NCI-H1105 treated with DMSO at 0.1 percent for 48 hours (cell line): ENCODE results near the gene DDRGK1.
A peak's percentile ranks its signal among the peaks of the same experiment; 100 is the strongest.

Source experiments
- DNase-seq: peaks from one replicate; lab custom pipeline; 2025; lab: John Stamatoyannopoulos, UW

The DDRGK1 gene

DNA sequence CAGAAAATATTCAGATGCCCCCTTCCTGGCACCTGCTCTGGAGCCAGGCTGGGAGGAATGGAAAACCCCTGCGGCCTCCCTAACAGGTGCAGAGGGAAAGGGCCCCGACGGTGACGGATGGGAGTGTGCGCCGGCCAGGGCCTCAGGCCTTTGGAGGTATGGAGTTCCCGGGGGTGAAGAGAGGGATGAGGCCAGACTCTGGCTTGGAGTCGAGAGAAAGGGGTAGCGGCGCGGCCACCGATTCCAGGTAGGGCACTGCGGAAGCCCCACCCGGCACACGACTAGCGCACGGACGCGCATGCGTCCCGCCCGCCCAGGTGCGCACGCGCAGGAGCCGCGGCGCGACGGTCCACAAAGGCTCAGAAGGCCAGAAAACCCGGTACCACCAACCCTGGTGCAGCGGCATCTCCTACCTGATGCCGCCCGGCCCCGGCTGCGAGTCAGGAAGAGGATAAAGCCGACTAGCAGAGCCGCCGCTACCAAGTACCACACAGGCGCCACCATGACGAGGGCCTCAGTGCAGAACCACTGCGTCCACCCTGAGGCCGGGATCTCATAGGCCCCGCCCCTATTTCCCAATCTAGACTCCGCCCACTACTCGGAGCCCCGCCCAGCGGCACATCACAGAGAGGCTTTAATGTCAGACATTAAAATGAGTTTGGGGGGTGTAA is at the start of gene DDRGK1:
DDRGK1 (minus strand) TSS at position 559 of the 671 bp plus-strand sequence; CDS start at position 504, 55 bp downstream.
- DNase-seq: peak; percentile 87

GRCh38 chr20:3251806-3252205 is 47.3 kb upstream of the DDRGK1 start:
- no peak for DNase-seq

DNA sequence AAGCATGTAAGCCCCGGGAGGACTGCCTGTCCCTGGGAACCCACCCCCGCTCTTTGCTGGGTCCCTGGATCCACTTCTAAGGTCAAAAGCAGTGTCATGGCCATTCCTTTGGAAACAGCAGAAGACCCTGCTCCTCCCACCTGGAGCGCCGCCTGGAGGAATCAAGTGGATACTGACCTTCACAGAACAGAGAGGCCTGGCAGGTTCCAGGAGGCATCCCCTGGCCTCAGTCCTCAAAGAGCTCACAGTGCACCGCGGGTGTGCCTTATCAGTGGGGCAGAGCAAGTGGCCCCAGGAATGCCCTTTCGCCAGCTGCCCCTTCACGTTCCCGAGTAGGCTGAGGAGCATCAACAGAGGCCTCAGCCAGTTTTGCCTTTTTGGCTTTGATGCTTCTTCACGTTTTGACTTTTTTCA is 45.6 kb upstream of the DDRGK1 start:
- no peak for DNase-seq

GRCh38 chr20:3248993-3249347 is 44.5 kb upstream of the DDRGK1 start:
- DNase-seq: no peak

DNA sequence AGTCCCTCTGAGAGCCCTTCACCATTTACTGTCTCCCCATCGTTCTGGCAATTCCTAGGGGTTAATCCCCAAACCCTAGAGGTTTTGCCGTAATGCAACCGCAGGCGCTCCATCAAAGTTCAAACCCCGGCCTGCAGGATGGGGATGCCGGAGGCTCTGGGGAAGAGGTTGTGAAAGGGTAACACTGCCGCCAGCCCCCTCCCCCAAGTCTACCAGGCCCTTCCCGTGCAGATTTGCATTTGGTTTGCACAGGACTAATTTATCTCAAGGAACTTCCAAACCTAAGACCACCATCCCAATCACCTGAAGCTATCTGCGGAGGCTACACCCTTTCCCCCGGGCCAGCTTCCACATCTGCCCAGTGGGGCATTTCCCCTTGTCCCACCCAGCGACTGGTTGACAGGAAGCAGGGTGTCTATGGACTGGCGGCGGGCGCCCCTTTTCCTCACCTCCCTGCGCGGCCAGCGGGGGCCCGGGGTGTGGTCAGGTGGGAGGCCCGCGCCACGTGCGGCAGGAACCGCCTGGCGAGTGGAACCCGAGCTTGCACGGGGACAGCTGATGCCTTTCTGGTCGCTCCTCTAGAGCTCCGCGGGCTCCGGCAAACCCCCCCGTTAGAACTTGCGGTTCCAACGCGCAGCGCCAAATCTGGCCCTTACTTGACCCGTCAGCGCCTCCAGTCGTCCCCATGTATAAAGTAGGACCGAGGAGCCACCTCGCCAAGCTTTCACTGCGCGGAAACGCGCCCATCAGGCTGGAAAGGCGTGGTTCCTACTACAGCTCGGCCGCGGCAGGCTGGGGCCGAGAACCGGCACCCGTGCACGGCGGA is 43.9 kb upstream of the DDRGK1 start:
- peak; percentile 15 for DNase-seq

DNA sequence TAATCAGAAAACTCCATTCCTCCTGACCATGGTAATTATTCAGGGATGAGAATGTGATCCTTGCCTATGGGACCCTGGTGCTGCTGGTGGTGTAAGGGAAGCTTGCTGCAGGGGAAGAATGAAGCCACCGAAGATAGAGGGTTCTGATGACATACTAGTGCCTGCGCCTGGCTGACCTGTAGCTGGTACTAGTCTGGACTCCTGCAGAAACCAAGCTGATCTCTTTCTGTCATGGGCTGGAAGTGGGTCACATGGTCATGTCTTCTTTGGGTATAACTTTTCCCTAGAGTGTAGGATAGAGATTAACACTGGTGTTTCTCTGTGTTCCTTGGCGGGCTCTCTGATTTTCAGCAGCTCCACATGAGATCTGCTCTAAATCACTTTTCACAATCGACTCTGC is 43.2 kb upstream of the DDRGK1 start:
- no peak for DNase-seq

DNA sequence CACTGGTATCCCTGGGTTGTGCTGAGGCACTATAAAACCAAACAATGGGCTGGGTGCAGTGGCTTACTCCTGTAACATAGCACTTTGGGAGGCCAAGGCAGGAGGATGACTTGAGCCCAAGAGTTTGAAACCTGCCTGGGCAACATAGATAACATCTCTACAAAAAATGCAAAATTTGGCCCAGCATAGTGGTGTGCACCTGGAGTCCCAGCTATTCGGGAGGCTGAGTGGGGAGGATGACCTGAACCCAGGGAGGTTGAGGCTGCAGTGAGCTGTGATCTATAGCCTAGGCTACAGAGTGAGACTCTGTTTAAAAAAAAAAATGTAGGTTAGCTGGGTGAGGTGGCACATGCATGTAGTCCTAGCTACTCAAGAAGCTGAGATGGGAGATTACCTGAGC is 42.2 kb upstream of the DDRGK1 start:
- no peak for DNase-seq

GRCh38 chr20:3245711-3246110 is 41.2 kb upstream of the DDRGK1 start:
- DNase-seq: no peak

DNA sequence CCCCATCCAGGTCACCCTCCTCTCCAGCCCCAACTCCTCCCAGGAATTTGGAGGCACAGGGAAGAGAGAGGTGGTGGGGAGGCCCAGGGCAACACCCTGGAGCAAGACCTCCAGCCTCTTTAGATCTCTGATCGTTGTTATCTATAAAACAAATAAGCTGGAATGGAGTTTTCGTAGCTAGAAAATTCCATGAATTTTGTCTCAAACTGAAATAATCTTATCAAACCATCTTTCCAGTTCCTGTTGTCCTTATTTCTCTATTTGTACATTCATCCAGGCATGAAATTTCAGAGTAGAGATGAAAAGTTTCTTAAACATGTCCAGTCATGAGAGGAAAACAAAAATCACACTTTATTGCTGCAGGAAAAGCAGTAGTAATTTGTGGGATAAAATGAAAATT is 40.7 kb upstream of the DDRGK1 start:
- DNase-seq: no peak

- DNase-seq: no peak
Observed at GRCh38 chr20:3244613-3245012, 40.1 kb upstream of the DDRGK1 start.

DNA sequence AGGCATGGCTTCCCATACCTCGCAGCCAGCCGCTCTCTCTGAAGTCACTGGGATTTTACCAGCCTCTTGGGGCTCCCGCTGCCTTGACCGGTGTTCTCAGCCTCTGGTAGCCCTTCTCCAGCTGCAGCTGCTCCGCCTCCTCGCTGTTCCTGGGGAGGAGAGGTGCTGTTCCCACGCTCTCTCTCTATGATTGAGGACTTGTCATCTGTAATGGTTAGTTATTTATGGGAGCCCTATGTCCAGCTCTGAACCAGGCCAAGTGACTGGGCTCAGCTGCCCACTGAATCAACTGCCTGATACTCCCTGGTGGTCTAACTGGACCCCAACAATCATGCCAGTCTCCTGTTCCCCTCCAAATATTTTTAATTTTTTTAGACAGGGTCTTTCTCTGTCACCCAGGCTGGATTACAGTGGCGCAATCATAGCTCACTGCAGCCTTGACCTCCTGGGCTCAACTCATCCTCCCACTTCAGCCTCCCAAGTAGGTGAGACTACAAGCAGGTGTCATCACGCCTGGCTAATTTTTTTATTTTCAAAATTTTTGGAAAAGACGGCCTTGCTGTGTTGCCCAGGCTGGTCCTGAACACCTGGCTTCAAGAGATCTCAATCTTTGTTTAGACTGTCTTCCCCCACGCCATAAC is 39.4 kb upstream of the DDRGK1 start:
- no peak for DNase-seq

- no peak for DNase-seq
Observed at GRCh38 chr20:3242172-3242692, 37.8 kb upstream of the DDRGK1 start.

DNA sequence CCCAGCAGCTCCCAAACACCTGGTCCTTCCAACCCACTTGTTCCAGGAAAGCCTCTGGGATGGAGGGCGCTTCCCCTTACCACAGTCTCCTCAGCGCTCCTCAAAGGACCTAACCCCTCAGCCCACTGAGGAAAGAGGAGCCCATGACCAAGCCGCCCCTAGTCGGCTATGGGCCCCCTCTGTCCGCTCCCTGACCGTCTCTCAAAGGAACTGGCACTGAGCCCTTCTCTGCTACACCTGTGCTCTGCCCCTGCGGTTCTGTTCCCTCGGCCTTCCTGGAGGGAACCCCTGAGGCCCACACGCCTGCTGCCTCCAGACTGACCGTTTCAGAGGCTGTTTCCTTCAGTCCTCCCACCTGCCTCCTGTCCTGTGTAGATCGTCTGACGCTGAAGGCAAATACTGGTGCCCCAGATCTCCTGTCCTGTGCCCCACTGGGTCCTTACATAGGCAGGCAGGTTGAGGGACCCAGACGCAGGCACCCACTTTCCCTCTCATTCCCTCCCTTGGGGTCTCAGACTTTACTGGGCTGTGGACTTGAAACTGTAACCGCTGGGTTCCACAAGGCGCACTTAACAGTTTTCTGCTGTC is 36.4 kb upstream of the DDRGK1 start:
- DNase-seq: no peak

DNA sequence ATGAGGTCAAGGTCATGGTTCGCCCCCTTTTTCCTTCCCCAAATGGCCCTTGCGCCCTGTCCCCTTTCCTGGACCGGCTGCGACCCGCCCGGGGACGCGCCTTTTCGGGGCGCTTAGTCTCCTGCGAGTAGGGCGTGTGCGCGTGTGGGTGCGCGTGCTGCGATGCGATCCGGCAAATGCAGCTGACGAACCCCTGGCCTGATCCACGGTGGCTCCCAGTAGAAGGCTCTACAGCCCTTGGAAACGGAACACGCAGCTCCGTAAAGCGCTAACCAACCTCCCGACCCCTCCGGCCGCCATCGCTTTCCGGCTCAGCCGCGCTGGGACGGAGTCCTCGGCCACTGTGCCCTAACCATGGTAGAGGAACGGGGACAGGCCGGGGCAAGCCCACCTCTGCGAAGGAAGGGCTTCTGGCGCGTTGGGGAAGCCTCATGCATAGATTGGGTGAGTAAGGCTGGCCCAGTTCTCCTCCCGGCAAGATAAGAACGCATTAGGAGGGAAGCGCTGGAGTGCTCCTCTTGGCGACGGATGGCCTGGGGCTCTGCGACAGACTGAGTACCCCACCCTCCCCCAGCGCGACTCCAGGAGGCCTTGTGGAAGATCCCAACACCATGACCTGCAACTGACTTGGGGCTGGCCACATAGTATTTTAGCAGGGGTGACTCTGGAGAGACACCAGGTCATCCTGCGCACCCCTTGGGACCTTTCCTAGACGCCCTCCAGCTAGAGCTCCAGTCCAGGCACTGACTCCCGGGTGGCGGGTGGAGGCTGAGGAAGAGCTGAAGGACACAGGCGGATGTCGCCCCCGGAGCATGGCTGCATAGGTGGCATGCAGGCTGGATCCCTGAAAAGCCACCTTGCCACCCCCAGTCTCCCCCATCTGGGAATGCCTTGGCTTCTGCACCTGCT is 35.6 kb upstream of the DDRGK1 start:
- no peak for DNase-seq

DNA sequence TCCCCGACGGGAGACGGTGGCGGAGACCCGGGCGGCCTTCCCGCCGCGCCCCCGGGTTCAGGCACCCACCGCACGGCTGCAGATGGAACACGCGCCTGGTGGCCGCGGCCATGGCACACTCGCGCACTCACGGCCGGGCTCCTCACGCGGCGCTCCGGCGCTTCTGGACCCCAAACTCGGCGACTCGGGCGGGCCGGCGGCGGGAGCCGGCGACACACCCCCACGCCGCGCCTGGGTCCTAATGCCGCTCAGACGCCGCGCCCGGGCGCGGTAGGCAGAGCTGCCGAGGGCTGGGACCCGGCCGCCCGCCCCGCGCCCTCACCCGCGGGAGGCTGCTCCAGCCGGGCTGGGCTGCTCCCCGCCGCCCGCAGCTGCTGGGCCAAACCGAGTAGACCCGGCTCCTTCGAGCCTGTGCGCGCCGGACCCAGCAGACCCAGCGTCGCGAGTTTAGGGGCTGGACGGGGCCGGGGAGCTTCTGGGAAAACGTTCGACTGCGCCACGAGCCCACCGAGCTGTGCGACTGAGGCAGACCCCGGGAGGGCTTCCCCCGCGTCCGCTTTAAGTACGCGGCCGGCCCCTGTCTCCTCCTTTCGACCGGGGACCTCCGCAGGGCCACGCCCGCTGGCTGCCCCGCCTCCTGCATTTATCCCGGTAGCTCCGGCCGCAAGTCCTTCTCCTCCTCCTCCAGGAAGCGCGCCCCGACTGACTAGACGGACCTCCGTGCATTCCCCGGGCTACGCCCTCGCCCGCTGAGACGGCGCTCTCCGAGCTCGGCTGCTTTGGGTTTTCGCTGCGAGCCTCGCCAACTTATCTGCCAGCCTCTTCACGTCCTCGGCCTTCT is 34.8 kb upstream of the DDRGK1 start, which contains the start of gene SLC4A11:
SLC4A11 (minus strand) TSS at position 165 of the 841 bp plus-strand sequence; CDS start at position 112, 53 bp downstream.
- peak; percentile 47 for DNase-seq

GRCh38 chr20:3238616-3239025 is 34.1 kb upstream of the DDRGK1 start:
- no peak for DNase-seq

DNA sequence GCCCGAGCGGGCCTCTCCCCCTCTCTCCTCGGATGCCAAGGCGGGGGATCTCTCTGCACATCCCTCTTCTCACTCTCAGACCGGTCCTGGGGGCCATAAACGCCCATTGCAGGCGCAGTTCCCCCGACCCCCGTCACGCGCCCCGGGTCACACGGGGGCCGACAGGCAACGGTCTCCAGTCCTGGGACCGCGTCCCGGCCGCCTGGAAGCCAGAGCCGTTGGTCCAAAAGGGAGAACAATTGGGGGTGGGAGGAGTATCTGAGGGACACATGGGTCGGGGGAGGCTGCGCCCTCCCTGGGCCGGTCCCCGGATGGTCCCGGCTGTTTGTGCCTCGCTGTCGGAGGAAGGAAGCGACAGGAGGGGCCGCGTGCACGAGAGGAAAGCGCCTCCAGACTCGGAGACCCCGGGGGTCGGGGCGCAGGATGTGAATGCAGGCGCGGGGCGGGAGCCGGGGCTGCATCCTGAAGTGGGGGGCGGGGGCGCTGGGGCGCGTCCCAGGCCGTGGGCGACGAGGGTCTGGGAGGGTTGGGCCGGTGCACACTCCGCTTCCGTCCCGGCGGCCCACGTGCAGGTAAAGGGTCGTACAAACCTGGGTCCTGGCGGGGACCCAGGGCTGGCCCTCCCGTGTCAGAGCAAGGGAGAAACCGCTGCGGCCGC is 33.6 kb upstream of the DDRGK1 start:
- DNase-seq: no peak

DNA sequence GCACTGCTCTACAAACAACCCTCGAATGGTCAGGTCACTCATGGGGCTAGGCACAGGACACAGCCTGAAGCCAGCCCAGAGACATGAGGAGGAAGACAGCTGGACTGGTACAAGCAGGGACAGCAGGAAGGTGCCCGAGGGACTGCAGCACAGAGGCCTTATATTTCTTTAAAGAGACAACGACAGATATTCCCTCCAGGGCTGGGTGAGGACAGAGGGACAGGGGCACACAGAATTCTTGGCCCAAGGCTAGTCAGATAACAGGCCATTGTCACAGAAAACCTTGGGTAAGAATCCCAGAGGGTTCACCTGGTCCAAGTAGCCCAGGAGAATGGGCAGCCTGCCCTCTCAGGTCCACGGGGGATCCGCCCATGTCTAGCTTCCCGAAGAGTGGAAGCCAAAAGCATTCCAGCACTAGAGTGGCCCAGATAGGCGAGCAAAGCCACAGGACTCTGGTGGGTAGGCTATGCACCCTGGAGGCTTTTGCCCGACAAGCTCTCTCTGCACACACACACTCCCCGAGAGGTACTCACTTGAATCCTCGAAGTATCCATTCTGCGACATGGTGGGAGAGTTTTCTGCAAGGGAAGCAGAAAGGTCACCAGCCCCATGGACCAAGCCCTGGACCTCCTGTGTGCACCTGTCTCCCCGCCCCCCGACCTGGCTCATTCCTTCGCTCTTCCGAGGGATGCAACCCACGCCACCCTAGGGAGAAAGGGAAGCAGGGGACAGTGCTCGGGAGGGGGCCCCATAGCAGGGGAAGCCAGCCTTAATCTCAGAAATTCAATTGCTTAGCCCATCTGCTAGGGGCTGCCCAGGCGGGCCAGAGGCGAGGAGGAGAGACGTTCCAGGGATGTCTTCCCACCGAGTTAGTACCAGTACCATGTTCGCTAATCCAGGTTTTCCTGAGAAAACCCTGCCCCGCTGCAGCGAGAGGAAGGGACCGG is 32.8 kb upstream of the DDRGK1 start:
- no peak for DNase-seq
